Caco-2 (cell line): ENCODE results near the gene XAB2. TPM values are rescaled to one million over a fixed set of nuclear protein-coding genes. Genes with fewer than 3 reads are reported as not detected.

Source experiments
- BruUV-seq: library from RNA; stranded (reverse); fragments of 400-500 nt; replicated peaks from 2 replicates; lab custom pipeline; 2021; lab: Mats Ljungman, UMichigan
- CTCF ChIA-PET: fragments of 300-600 bp; sonication (Branson Sonifier 250); formaldehyde crosslinking; loops from one replicate; lab custom pipeline; 2022; ENCODE audit warnings: antibody characterized with exemption; lab: Charles Lee
- POLR2A ChIA-PET: fragments of 300-600 bp; sonication (Branson Sonifier 250); formaldehyde crosslinking; loops from one replicate; lab custom pipeline; 2022; ENCODE audit warnings: antibody characterized with exemption; lab: Charles Lee
- DNase-seq, 2 experiments: peaks; one replicate each; pipeline versions ENCODE4 v3.0.0 to v3.0.0-alpha.2; 2020 to 2022
- H3K27me3 ChIP-seq: replicated peaks from 2 replicates; pipeline ENCODE4 v1.6.0; 2011; ENCODE audit warnings: low read length; ENCODE audit not compliant: control insufficient read depth, insufficient read depth
- H3K36me3 ChIP-seq: 2 replicates; pipeline ENCODE4 v1.5.1; 2011; ENCODE audit warnings: low read length; ENCODE audit not compliant: control insufficient read depth, insufficient read depth
- H3K4me1 ChIP-seq: fragments of 250-450 bp; sonication (Bioruptor Pico); 2 replicates; pipeline ENCODE4 v1.5.1; 2020; ENCODE audit warnings: mild to moderate bottlenecking
- H3K4me3 ChIP-seq: 2 replicates; pipeline ENCODE4 v1.5.1; 2011; ENCODE audit warnings: low read depth, mild to moderate bottlenecking, control low read depth, low read length
- H3K9me3 ChIP-seq: fragments of 250-450 bp; sonication (Bioruptor Pico); 2 replicates; pipeline ENCODE4 v1.5.1; 2020; ENCODE audit warnings: mild to moderate bottlenecking, moderate library complexity
- H3K27ac Mint-ChIP-seq: one replicate; pipeline ENCODE4 v1.8.0; 2022; ENCODE audit warnings: mixed read lengths; ENCODE audit not compliant: unreplicated experiment
- H3K27me3 Mint-ChIP-seq: one replicate; pipeline ENCODE4 v1.8.0; 2022; ENCODE audit warnings: mixed read lengths; ENCODE audit not compliant: insufficient read depth, unreplicated experiment
- H3K36me3 Mint-ChIP-seq: one replicate; pipeline ENCODE4 v1.8.0; 2022; ENCODE audit warnings: mild to moderate bottlenecking, mixed read lengths; ENCODE audit not compliant: insufficient read depth, unreplicated experiment
- H3K4me1 Mint-ChIP-seq: one replicate; pipeline ENCODE4 v1.8.0; 2022; ENCODE audit warnings: low read depth, mixed read lengths; ENCODE audit not compliant: unreplicated experiment
- H3K4me3 Mint-ChIP-seq: one replicate; pipeline ENCODE4 v1.8.0; 2022; ENCODE audit warnings: mild to moderate bottlenecking, moderate library complexity, mixed read lengths; ENCODE audit not compliant: unreplicated experiment
- H3K9me3 Mint-ChIP-seq: one replicate; pipeline ENCODE4 v1.8.0; 2022; ENCODE audit warnings: mixed read lengths; ENCODE audit not compliant: unreplicated experiment
- CTCF ChIP-seq, 2 experiments: fragments of 200-600 bp in 1 of 2; IDR thresholded peaks; 1 replicate in 1 of 2; 2 replicates in 1 of 2; pipeline versions ENCODE4 v1.5.1 to v1.8.0; 2011 to 2022; ENCODE audit warnings: antibody characterized with exemption in 1 of 2, control low read depth in 1 of 2, inconsistent platforms in 1 of 2, low read depth in 1 of 2, low read length in 1 of 2, mild to moderate bottlenecking in 1 of 2, moderate library complexity in 1 of 2; ENCODE audit not compliant: insufficient read depth in 1 of 2, severe bottlenecking in 1 of 2, unreplicated experiment in 1 of 2
- intact Hi-C: fragments of 100-400 bp; cut with micrococcal nuclease; formaldehyde crosslinking; loops from one replicate; pipeline ENCODE4 v1.10.0; 2022; ENCODE audit not compliant: unreplicated experiment
- total RNA-seq: library from RNA; stranded (reverse); gene quantifications from 2 replicates; pipeline ENCODE4 v1.2.3, GENCODE V29; 2022

XAB2 gene
- total RNA-seq, 1 experiment from 2014 or later: 44.7 TPM

GRCh38 chr19:7598180-7598579 is 31.2 kb downstream of the XAB2 start:
- no TSS peak for BruUV-seq
- H3K4me3 ChIP-seq: no peak overlapping the region
- Mint-ChIP-seq H3K9me3 (no peaks in the 10 kb centered on the region), H3K4me1 (peaks cover 13% of the 10 kb centered on the region), H3K4me3 (no peak overlapping the region), H3K36me3 (peaks cover 39% of the 10 kb centered on the region), H3K27ac (no peak overlapping the region), H3K27me3 (no peaks in the 10 kb centered on the region)
- TF ChIP-seq CTCF (IDR thresholded peaks at IDR 0.05; ENCODE audit: insufficient read depth in 1 of 2, low read depth in 1 of 2, low read length in 1 of 2, severe bottlenecking in 1 of 2, unreplicated experiment in 1 of 2): no peak
- DNase-seq: no peak
- no peaks in the 10 kb centered on the region; the same call in 1 of the 2 replicates for H3K36me3 ChIP-seq
- intact Hi-C loops: no loop called here
- no peaks in the 10 kb centered on the region for H3K27me3 ChIP-seq
- peaks cover 11% of the 10 kb centered on the region for H3K4me1 ChIP-seq
- CTCF ChIA-PET: no interaction called here
- no peaks in the 10 kb centered on the region for H3K9me3 ChIP-seq
- POLR2A ChIA-PET: no interaction called here

GRCh38 chr19:7597689-7598088 is 31.7 kb downstream of the XAB2 start:
- TF ChIP-seq CTCF (IDR thresholded peaks at IDR 0.05; ENCODE audit: insufficient read depth in 1 of 2, low read depth in 1 of 2, low read length in 1 of 2, severe bottlenecking in 1 of 2, unreplicated experiment in 1 of 2): no peak
- ChIA-PET POLR2A (no interaction called here), CTCF (no interaction called here)
- Mint-ChIP-seq H3K4me1 (peaks cover 13% of the 10 kb centered on the region), H3K27ac (no peak overlapping the region), H3K4me3 (peak overlapping the region; percentile 77), H3K36me3 (peaks cover 39% of the 10 kb centered on the region), H3K9me3 (no peaks in the 10 kb centered on the region), H3K27me3 (no peaks in the 10 kb centered on the region)
- DNase-seq: no peak
- H3K27me3 ChIP-seq: no peaks in the 10 kb centered on the region
- no peak overlapping the region for H3K4me3 ChIP-seq
- no peaks in the 10 kb centered on the region; the same call in 1 of the 2 replicates for H3K36me3 ChIP-seq
- no peaks in the 10 kb centered on the region for H3K9me3 ChIP-seq
- intact Hi-C loops: no loop called here
- H3K4me1 ChIP-seq: peaks cover 11% of the 10 kb centered on the region
- TSS peak; percentile 46 for BruUV-seq

- peak in 1 of 2 experiments; percentile 41 for DNase-seq
- peaks cover 13% of the 10 kb centered on the region for H3K4me1 Mint-ChIP-seq
- no peaks in the 10 kb centered on the region for H3K9me3 Mint-ChIP-seq
- H3K27me3 Mint-ChIP-seq: no peaks in the 10 kb centered on the region
- peak overlapping the region; percentile 77 for H3K4me3 Mint-ChIP-seq
- intact Hi-C loops: no loop called here
- ChIA-PET POLR2A (interaction anchor here (0.9 kb wide), 1 partner anchor 9 kb away, joined by 3 read pairs; no protein-coding TSS in a partner anchor), CTCF (interaction anchor here (0.6 to 2.6 kb wide), 4 partner anchors 28 to 449 kb away, joined by 3 to 35 read pairs (median 4); partner anchors contain the start of gene TRAPPC5)
- Histone ChIP-seq H3K4me1 (peaks cover 11% of the 10 kb centered on the region), H3K4me3 (peak overlapping the region; percentile 75), H3K36me3 (no peaks in the 10 kb centered on the region; the same call in 1 of the 2 replicates), H3K27me3 (no peaks in the 10 kb centered on the region), H3K9me3 (no peaks in the 10 kb centered on the region)
- peaks cover 30% of the 10 kb centered on the region for H3K36me3 Mint-ChIP-seq
- TF ChIP-seq CTCF (IDR thresholded peaks at IDR 0.05; ENCODE audit: insufficient read depth in 1 of 2, low read depth in 1 of 2, low read length in 1 of 2, severe bottlenecking in 1 of 2, unreplicated experiment in 1 of 2): peak in 1 of 2 experiments; percentile 7
- H3K27ac Mint-ChIP-seq: peak overlapping the region; percentile 57
- BruUV-seq: no TSS peak
These were observed 33.0 kb downstream of the XAB2 start for GRCh38 chr19:7596211-7596937.
